GM23248 (cell line): ENCODE results near the gene NEDD9. TPM values are rescaled to one million over a fixed set of nuclear protein-coding genes. Genes with fewer than 3 reads are reported as not detected.

Experiments used
- DNase-seq: peaks from one replicate; pipeline ENCODE4 v3.0.0-alpha.2; 2015
- H2AFZ ChIP-seq: fragments of 200-600 bp; sonication (generic); 2 replicates; pipeline ENCODE4 v1.6.1; 2016; ENCODE audit warnings: antibody characterized with exemption
- H3F3A ChIP-seq: fragments of 200-600 bp; sonication (generic); 2 replicates; pipeline ENCODE4 v1.6.1; 2016; ENCODE audit warnings: mild to moderate bottlenecking, antibody characterized with exemption, mixed run types; ENCODE audit not compliant: insufficient read depth
- H3K27ac ChIP-seq: fragments of 200-600 bp; sonication (generic); 2 replicates; pipeline ENCODE4 v1.5.1; 2016; ENCODE audit warnings: mild to moderate bottlenecking
- H3K27me3 ChIP-seq: fragments of 200-600 bp; sonication (generic); replicated peaks from 2 replicates; pipeline ENCODE4 v1.6.1; 2016; ENCODE audit warnings: mild to moderate bottlenecking; ENCODE audit not compliant: insufficient read depth
- H3K36me3 ChIP-seq: fragments of 200-600 bp; sonication (generic); 2 replicates; pipeline ENCODE4 v1.6.1; 2016; ENCODE audit warnings: low read depth, mild to moderate bottlenecking
- H3K4me1 ChIP-seq: fragments of 200-600 bp; sonication (generic); 2 replicates; pipeline ENCODE4 v1.6.1; 2016; ENCODE audit warnings: mild to moderate bottlenecking; ENCODE audit not compliant: insufficient read depth
- H3K4me2 ChIP-seq: fragments of 200-600 bp; sonication (generic); one replicate; pipeline ENCODE4 v1.6.1; 2016; ENCODE audit warnings: mild to moderate bottlenecking; ENCODE audit not compliant: unreplicated experiment
- H3K4me3 ChIP-seq: fragments of 200-600 bp; sonication (generic); 2 replicates; pipeline ENCODE4 v1.5.1; 2016; ENCODE audit warnings: mild to moderate bottlenecking
- H3K79me2 ChIP-seq: fragments of 200-600 bp; sonication (generic); 2 replicates; pipeline ENCODE4 v1.6.1; 2016; ENCODE audit warnings: mild to moderate bottlenecking; ENCODE audit not compliant: insufficient read depth
- H3K9ac ChIP-seq: fragments of 200-600 bp; sonication (generic); 2 replicates; pipeline ENCODE4 v1.6.1; 2016; ENCODE audit warnings: mild to moderate bottlenecking
- H3K9me2 ChIP-seq: fragments of 200-600 bp; sonication (generic); 2 replicates; pipeline ENCODE4 v1.6.1; 2016; ENCODE audit warnings: mixed run types, mild to moderate bottlenecking, moderate library complexity; ENCODE audit not compliant: insufficient read depth
- H3K9me3 ChIP-seq: fragments of 200-600 bp; sonication (generic); one replicate; pipeline ENCODE4 v1.6.1; 2017; ENCODE audit warnings: low read depth
- H4K20me1 ChIP-seq: fragments of 200-600 bp; sonication (generic); 2 replicates; pipeline ENCODE4 v1.6.0; 2016; ENCODE audit not compliant: insufficient read depth
- EZH2 ChIP-seq: fragments of 200-600 bp; sonication (generic); IDR thresholded peaks from 2 replicates; pipeline ENCODE4 v1.6.1; 2018; ENCODE audit warnings: antibody characterized with exemption, mild to moderate bottlenecking; ENCODE audit not compliant: insufficient read depth, poor library complexity, severe bottlenecking
- EZH2phosphoT487 ChIP-seq: fragments of 200-600 bp; sonication (generic); IDR thresholded peaks from 2 replicates; pipeline ENCODE4 v1.6.1; 2018; ENCODE audit warnings: antibody characterized with exemption, moderate library complexity, mild to moderate bottlenecking, low read depth; ENCODE audit not compliant: insufficient read depth
- WGBS, 2 experiments: methylation state at CpG; one replicate each; pipeline ENCODE4 v1.1.6; 2015 to 2017; ENCODE audit warnings: low lambda C conversion rate in 2 of 2, low coverage in 1 of 2; ENCODE audit errors: missing lambda C conversion rate in 2 of 2; 5-methylcytosine and 5-hydroxymethylcytosine counted together
- in situ Hi-C: fragments of 300-500 bp; cut with MboI; formaldehyde crosslinking; loops from 2 replicates; pipeline ENCODE4 v1.15.0; 2020
- polyA plus RNA-seq: library from polyadenylated mRNA; unstranded; fragments of >200 nt; fragmentation: Nextera tagmentation; extraction: Ambion mirVana; gene quantifications from 2 replicates; pipeline ENCODE4 v1.2.1, GENCODE V29; 2016
- total RNA-seq: library from RNA; depleted of rRNA; stranded (reverse); fragments of >200 nt; shearing (Covaris generic); gene quantifications from 2 replicates; pipeline ENCODE4 v1.2.3, GENCODE V29; 2014

Gene NEDD9
- total and polyA plus RNA-seq, 2 experiments from 2014 or later: 3.0 to 4.2 TPM

- in situ Hi-C loops: no loop called here
- no peaks in the 10 kb centered on the region for H3K79me2 ChIP-seq
- WGBS, 2 experiments: 94 to 95% methylated on average over 12 of the region's 12 CpGs
- H3K36me3 ChIP-seq: no peaks in the 10 kb centered on the region
- DNase-seq: no peak
- no peaks in the 10 kb centered on the region for H4K20me1 ChIP-seq
- H3F3A ChIP-seq: no peaks in the 10 kb centered on the region
- H3K9me2 ChIP-seq: no peaks in the 10 kb centered on the region
- no peak for TF ChIP-seq EZH2
- no peaks in the 10 kb centered on the region for H3K27me3 ChIP-seq
- H3K4me1 ChIP-seq: no peaks in the 10 kb centered on the region
- no peak overlapping the region for H2AFZ ChIP-seq
- no peak overlapping the region for H3K27ac ChIP-seq
- H3K4me2 ChIP-seq: no peak overlapping the region
- no peaks in the 10 kb centered on the region for H3K9me3 ChIP-seq
- H3K4me3 ChIP-seq: no peak overlapping the region
- no peak overlapping the region for H3K9ac ChIP-seq
These were observed 37.9 kb upstream of the NEDD9 start for GRCh38 chr6:11270030-11271027.

- H3K27ac ChIP-seq: no peak overlapping the region
- H2AFZ ChIP-seq: no peak overlapping the region
- H3K4me2 ChIP-seq: no peak overlapping the region
- no peak overlapping the region for H3K4me3 ChIP-seq
- in situ Hi-C loops: no loop called here
- H3K27me3 ChIP-seq: no peaks in the 10 kb centered on the region
- 82 to 86% methylated on average over 4 of the region's 4 CpGs for WGBS, 2 experiments
- TF ChIP-seq EZH2phosphoT487 (no peak), EZH2 (no peak)
- H3K9ac ChIP-seq: no peak overlapping the region
- H3F3A ChIP-seq: no peaks in the 10 kb centered on the region
- no peaks in the 10 kb centered on the region for H3K79me2 ChIP-seq
- no peaks in the 10 kb centered on the region for H3K4me1 ChIP-seq
- H3K36me3 ChIP-seq: no peaks in the 10 kb centered on the region
- H3K9me2 ChIP-seq: no peaks in the 10 kb centered on the region
- DNase-seq: no peak
- no peaks in the 10 kb centered on the region for H3K9me3 ChIP-seq
- no peaks in the 10 kb centered on the region for H4K20me1 ChIP-seq
These were observed 36.5 kb upstream of the NEDD9 start for GRCh38 chr6:11268978-11269377.

GRCh38 chr6:11266926-11267325 lies 34.5 kb upstream of the NEDD9 start:
- H3K9me2 ChIP-seq: no peaks in the 10 kb centered on the region
- 67 to 84% methylated on average over 3 of the region's 3 CpGs for WGBS, 2 experiments

GRCh38 chr6:11265932-11266331 lies 33.5 kb upstream of the NEDD9 start:
- H3K27me3 ChIP-seq: no peaks in the 10 kb centered on the region
- H3K4me2 ChIP-seq: no peak overlapping the region
- H3K9me2 ChIP-seq: no peaks in the 10 kb centered on the region
- in situ Hi-C loops: no loop called here
- H3K27ac ChIP-seq: no peak overlapping the region
- TF ChIP-seq EZH2phosphoT487: no peak
- no peak for TF ChIP-seq EZH2
- H3K4me3 ChIP-seq: no peak overlapping the region
- no peak for DNase-seq
- WGBS, 2 experiments: 77 to 79% methylated on average over 1 of the region's 1 CpG
- H2AFZ ChIP-seq: no peak overlapping the region
- H3K4me1 ChIP-seq: peaks cover 14% of the 10 kb centered on the region
- no peaks in the 10 kb centered on the region for H3K9me3 ChIP-seq
- H4K20me1 ChIP-seq: no peaks in the 10 kb centered on the region
- no peaks in the 10 kb centered on the region for H3K79me2 ChIP-seq
- no peaks in the 10 kb centered on the region for H3K36me3 ChIP-seq
- H3K9ac ChIP-seq: no peak overlapping the region
- 0 out of 2 replicates have a peak, but pooled peaks cover 5% of the 10 kb centered on the region for H3F3A ChIP-seq

More at GRCh38 chr6:11266926-11267325, 34.5 kb upstream of the NEDD9 start:
- Histone ChIP-seq H3K27me3 (no peaks in the 10 kb centered on the region), H3K4me1 (peaks cover 14% of the 10 kb centered on the region), H3K4me2 (no peak overlapping the region), H3K9me3 (no peaks in the 10 kb centered on the region), H4K20me1 (no peaks in the 10 kb centered on the region), H3K79me2 (no peaks in the 10 kb centered on the region), H3K27ac (no peak overlapping the region), H3K9ac (no peak overlapping the region), H3F3A (0 out of 2 replicates have a peak, but pooled peaks cover 5% of the 10 kb centered on the region), H3K4me3 (no peak overlapping the region), H2AFZ (no peak overlapping the region), H3K36me3 (no peaks in the 10 kb centered on the region)
- no peak for DNase-seq
- TF ChIP-seq EZH2 (no peak), EZH2phosphoT487 (no peak)
- in situ Hi-C loops: no loop called here
